NCI-H2196 (cell line): ENCODE measurements around the gene CSGALNACT2.

ENCODE experiments used
- DNase-seq: peaks from one replicate; lab custom pipeline; 2025; ENCODE audit not compliant: unreplicated experiment; lab: John Stamatoyannopoulos, UW

CSGALNACT2 gene

DNA sequence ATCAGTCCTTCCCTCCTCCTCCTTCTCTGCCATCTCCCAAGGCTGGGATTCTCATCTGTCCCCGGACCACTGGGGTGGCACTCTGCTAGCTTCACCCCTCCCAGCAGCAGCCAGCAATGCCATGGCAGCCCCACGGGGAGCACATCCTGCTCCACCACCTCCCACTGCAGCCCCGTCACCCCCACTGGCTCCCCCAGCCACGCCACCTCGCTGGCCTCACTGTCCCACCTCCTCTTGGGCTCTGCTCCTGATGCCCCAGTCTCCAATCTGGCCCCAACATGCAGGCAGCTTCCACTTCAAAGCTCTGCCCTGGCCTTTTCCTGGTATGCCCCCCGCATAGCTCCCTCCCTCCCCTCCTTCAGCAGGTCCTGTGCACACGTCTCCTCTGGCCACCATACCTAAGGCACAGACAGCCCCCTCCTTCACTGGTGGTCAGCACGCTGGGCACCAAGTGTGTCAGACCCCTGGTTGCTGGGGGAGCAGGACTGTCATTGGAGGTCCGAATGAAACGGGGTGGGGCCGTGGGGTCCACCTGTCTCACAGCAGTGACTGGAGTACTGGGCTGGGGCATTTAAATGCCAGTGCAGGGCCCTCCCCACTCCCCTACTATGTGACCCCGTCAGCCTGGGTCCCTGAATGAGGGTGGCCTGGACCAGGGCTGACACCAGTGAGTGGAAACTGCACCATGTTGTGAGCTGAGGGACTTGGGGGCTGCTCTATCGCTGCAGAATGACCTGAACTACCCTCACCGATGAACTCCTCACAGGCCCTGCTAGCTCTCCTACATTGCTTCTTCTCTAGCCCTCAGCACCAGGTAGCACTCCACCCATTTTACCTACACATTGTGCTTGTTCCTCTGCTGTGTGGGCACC is 89.9 kb downstream of the CSGALNACT2 start:
- no peak for DNase-seq

DNA sequence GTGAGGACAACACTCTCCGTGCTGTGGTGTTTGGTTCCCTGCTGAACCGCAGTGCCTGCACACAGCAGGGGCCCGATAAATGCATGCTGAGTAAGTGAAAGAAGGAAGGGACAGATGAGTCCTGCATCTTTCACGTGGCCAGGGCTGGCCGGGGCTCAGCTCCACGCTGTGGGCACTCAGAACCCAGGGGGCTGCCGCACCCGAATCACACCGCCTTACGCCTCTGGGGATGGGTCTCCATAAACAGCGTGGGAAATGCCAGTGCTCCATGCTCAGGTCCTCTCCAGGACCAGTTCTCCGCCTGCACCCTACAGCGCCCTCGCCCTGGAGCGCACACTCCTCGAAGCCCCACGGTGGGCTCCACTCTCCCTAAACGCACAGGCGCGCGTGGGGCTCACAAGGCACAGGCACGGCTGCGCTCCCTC is 90.5 kb downstream of the CSGALNACT2 start:
- no peak for DNase-seq

- DNase-seq = no peak
Observed at GRCh38 chr10:43229208-43230061, 91.2 kb downstream of the CSGALNACT2 start.

DNA sequence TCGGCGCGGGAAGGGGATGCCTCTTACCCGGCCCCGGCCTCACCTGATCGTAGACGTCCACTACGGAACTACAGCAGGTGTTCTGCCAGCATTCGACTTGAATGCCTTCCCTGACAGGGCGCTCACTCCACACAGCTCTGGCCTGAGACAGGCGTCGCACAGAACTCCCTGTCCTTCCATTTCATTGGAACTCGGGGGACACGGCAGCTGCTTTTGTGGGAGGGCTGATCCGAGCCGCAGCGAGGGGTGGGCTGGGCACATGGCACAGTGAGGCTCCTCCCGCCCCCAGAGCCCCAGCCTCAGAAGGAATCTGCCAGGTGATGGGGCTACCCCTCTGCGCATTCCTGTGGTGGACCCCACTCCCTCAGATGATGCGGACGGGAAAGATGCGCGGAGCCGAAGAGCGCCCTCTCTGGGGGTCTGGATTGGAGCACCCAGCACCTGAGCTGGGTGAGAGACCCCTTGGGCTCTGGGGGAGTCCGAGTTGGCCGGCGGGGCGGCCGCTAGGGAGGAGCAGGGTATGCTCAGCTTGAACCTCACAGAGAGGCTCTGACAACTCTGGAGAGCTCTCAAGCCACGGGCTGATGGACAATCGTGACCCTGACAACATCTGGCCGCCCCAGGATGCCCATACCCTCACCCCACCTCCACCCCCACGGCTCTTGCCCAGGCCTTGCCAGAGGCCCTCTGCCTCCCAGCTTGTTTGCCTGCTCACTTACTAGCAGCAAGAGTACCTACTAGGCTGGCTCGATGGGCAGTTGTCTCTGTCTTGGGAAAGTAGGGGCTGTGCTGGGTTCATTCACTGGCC is 92.1 kb downstream of the CSGALNACT2 start:
- no peak for DNase-seq

- no peak for DNase-seq
Observed at GRCh38 chr10:43230909-43231522, 92.8 kb downstream of the CSGALNACT2 start.

DNA sequence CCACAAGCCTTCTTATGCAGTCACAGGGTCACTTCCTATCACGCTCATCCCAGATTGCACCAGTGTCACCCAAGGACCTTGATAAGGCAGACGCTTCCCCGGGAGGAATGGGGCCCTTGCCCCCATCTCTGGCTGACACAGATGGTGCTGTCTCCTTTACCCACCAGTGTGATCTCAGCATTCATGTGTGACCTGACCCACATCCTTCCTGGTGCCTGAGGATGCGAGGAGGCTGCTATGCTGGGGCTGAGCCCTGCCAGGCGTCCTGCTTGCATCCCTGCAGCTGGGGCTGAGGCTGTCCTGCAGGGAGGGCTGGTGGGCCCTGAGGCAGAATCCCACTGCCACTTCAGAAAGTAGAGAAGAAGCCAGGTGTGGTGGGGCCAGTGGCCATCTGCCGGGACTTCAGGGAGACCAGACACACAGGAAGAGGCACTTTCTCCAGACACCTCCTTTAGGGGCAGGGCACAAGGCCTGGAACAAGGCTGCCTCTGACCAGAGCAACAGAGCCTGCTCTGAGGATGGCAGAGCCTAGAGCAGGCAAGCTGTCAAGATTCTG is 93.4 kb downstream of the CSGALNACT2 start:
- no peak for DNase-seq

DNA sequence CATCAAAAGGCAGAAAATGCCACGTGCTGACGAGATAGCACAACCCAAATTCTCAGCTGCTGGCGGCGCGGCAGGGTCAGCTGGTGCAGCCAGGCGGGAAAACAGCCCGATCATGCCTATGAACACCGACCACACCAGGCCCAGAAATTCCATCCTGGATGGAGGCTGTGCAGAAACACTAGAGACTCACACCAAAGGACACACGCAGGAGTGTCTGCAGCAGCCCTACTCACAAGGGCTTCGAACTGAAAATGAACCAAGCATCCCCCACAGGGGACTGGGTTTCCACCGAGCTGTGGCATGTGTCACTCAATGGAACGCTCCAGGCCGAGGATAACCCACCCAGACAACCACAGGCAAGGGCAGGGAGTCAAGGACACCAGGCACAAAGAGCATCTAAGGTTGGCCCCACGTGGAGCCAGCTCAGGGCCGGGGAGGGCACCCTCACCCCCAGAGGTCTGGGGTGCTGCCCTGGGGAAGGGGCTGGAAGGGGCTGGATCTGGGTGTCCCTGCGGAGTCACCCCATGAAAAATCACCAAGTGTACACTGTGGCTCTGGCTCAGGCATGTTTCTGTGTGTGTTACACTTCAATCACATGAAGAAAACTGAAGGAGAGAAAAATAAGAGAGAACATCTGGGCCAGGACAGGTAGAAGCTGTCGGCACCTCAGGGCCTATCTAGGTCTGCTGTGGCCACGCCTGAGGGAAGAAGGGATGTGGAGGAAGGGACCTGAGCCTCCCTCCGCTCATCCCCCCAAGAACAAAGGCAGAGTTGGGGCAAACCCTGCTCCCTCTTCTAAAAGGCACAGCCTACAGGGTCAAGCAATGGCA is 95.6 kb downstream of the CSGALNACT2 start:
- no peak for DNase-seq

DNA sequence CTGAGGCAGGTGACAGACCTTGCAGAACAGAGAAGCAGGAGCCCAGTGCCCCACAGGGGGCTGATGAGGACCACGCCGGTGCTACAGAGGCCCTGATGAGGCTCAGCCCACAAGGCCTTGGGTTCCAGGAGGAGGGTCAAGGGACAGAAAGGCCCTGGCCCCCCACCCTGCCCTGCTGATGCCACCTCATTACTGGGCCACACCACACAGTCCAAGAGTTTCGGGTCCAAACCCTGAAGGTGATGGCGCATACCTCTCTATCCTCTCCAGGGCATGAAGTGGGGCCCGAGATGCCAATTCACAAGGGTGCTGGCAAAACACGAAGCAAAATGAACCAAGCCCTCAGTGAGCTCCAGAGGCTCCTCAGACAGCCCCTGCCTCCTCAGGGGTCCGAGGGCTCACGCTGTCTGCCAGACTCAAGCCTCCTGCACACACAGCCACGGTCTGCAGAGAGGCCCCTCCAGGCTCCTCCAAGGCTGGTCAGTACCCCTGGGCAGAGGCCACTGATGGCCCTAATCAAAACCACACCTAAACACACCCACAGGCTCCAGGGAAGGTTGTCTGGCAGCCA is 96.3 kb downstream of the CSGALNACT2 start:
- DNase-seq = no peak
